Measurements from ENCODE around the gene RAB11FIP3.

DNA sequence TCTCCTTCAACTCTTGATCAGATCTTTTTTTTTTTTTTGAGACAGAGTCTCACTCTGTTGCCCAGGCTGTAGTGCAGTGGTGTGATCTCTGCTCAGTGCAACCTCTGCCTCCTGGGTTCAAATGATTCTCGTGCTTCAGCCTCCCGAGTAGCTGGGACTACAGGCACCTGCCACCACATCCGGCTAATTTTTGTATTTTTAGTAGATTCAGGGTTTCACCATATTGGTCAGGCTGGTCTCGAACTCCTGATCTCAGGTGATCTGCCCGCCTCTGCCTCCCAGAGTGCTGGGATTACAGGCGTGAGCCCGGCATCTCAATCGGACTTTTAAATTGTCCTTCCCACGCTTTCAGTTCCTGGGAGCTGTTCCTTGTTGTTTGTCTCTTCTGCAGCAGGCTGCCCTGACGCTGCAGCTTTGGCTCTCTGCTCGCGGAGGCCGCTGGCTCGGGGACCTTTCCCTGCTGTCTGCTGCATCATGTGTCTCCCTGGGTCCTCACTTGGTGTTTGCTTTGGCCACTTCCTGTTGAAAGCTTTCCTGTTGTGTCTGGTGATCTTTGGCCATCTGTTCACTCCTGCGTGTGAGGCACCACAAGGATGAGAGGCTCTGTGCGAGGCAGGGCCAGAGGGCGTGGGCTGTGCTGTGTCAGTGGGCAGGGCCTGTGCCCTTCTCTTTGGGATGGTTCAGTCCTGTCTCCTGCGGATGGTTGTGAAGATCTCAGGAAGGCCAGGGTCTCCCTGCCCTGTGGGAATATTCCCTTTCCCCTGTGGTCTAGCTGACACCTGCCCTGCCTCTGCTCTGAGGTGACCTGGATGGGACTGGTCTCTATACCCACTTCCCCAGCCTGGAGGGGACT, 83.7 kb downstream of the RAB11FIP3 start:
- TF ChIP-seq RCOR1 (conservative IDR thresholded peaks at IDR 0.05; ENCODE audit: low read depth, low read length), result no peak
- TF ChIP-seq EZH2 (IDR thresholded peaks at IDR 0.05; ENCODE audit: borderline replicate concordance, control insufficient read depth, low read depth, low read length), result no peak
- TF ChIP-seq, protein P1, sequence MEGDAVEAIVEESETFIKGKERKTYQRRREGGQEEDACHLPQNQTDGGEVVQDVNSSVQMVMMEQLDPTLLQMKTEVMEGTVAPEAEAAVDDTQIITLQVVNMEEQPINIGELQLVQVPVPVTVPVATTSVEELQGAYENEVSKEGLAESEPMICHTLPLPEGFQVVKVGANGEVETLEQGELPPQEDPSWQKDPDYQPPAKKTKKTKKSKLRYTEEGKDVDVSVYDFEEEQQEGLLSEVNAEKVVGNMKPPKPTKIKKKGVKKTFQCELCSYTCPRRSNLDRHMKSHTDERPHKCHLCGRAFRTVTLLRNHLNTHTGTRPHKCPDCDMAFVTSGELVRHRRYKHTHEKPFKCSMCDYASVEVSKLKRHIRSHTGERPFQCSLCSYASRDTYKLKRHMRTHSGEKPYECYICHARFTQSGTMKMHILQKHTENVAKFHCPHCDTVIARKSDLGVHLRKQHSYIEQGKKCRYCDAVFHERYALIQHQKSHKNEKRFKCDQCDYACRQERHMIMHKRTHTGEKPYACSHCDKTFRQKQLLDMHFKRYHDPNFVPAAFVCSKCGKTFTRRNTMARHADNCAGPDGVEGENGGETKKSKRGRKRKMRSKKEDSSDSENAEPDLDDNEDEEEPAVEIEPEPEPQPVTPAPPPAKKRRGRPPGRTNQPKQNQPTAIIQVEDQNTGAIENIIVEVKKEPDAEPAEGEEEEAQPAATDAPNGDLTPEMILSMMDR (IDR thresholded peaks at IDR 0.05 in 2 of 3, conservative IDR thresholded peaks at IDR 0.05 in 1 of 3; ENCODE audit: control insufficient read depth in 2 of 3, extremely low read depth in 1 of 3, insufficient read depth in 1 of 3, low read depth in 3 of 3, low read length in 3 of 3), result no peak
- TF ChIP-seq ESRRA (IDR thresholded peaks at IDR 0.05; ENCODE audit: low read length), result no peak
- no peak for TF ChIP-seq POLR2A (IDR thresholded peaks at IDR 0.05; ENCODE audit: low read depth, low read length)
- no peak for TF ChIP-seq SIN3A (IDR thresholded peaks at IDR 0.05; ENCODE audit: low read depth, low read length)
- TF ChIP-seq USF2 (IDR thresholded peaks at IDR 0.05; ENCODE audit: borderline replicate concordance, low read depth, low read length), result no peak
- TF ChIP-seq, protein P2, sequence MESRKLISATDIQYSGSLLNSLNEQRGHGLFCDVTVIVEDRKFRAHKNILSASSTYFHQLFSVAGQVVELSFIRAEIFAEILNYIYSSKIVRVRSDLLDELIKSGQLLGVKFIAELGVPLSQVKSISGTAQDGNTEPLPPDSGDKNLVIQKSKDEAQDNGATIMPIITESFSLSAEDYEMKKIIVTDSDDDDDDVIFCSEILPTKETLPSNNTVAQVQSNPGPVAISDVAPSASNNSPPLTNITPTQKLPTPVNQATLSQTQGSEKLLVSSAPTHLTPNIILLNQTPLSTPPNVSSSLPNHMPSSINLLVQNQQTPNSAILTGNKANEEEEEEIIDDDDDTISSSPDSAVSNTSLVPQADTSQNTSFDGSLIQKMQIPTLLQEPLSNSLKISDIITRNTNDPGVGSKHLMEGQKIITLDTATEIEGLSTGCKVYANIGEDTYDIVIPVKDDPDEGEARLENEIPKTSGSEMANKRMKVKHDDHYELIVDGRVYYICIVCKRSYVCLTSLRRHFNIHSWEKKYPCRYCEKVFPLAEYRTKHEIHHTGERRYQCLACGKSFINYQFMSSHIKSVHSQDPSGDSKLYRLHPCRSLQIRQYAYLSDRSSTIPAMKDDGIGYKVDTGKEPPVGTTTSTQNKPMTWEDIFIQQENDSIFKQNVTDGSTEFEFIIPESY (IDR thresholded peaks at IDR 0.05), result no peak
